IPS DF 4.7 (cell line): ENCODE data around the gene SOX13.
"Not testable (repeated sequence)": the region's sequence is repeated elsewhere in the genome, so short reads cannot be mapped to it uniquely, and the experiment has no call there.

ENCODE experiments used
- DNase-seq: peaks from one replicate; pipeline ENCODE4 v3.0.0-alpha.2; 2013; ENCODE audit warnings: low spot score; ENCODE audit errors: extremely low read depth

Gene SOX13

DNA sequence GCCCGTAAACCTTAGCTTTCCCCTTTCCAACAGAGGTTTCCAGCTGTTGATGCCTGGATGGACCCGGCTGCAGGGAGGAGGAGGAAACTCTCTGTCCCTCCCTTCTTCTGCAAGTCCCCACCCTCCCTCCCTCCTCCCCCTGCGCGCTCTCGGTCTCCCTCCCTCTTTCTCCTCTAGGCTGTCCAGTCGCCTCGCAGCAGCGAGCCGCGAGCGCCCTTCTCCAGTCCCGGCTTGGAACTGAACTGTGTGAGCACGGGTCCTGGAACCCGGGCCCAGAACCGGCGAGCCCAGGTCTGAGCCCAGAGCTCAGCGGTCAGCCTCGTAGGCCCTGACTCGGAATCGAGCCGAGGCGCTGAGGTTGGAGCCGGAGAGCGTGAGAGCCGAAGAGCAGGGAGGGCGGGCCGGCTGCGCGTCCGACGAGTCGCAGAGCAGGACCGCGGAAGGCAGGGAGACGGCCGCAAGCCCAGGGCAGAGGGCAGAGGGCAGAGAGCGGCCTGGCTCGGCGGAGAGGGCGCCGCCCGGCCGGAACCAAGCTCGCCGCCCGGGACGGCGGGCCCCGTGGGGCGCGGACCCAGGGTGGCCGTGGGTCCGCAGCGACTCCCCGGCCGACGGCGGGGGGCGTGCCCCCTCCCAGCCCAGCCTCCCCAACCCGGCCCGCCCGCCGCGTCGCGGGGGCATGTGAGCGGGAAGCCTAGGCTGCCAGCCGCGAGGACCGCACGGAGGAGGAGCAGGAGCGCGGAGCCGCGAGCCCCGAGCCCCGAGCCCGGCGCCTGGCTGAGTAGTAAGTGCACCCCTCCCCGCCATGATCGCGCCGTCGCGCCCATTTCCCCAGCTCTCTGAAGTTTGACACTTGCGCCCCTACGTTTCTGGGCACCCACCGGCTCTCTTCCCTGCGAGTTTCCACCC, at the start of gene SOX13:
Gene SOX13, plus strand, starts transcription at position 185 of the 906 bp plus-strand sequence. CDS start 39,801 bp downstream, outside the sequence.
- DNase-seq, result no peak

DNA sequence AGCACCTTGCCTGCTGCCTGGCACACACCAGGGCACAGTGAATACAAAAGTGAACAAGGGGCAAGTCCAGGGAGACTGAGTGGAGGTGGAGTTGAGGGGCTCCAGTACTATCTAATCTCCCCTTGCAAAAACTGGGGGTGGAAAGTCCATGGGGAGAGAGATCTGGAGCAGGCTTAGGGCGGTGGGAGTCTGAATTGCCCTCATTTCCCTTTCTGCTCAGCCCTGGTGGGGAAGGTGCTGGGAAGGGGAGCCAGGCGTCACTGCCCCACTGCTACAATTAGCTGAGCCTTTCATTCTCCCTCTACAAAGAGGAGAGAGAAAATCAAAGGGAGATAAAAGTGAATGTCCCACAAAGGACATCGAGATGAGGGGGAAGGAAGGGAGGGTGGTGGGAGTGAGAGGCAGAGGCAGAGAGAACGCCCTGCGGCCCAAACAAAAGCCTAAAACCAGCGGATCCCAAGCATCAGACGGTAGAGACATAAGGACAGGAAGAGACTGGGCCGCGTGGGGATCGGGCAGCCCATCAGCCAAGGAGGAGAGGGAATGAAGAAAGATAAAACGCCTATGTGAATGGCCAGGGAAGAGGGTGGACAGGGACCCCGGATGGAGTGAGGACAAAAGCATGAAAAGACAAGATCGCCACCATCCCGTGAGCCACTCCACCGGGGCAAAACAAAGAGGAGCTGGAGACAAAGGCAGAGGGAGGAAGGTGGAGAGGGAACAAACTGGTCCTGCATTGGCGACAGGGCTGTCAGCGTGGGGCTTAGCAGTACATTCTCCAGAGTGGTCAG, 46.8 kb upstream of the SOX13 start:
- DNase-seq, result no peak

- DNase-seq, result no peak
These were observed 45.5 kb upstream of the SOX13 start for GRCh38 chr1:204027446-204027845.

- DNase-seq, result no peak
These were observed 43.9 kb upstream of the SOX13 start for GRCh38 chr1:204029016-204029415.

DNA sequence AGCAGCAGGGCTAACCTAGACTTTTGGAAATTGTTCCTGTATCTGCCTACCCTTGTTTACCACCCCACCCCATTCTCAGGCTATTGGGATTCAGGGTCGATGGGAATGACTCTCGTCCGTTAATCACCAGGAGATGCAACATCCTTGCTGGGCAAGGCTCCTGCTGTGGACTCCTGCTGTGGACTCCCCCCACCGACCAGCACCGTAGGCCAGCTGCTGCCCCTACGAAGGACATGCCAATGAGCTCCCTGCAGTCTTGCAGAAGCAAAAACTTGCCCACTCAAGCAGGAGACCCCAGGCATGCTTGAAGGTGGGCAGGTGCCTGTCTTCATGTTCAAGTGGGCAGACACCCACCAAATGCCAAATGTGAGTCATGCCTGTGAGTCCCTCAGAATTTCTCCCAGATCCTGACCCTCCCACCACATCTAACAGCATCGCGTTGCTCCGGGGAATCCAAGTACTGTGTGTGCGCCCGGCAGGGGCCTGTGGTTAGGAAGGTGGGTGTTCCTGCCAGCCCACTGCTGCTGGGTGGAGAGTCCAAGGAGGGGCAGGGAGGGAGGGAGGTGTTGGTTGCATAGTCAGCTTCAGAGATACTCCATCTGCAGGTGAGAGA, 41.7 kb upstream of the SOX13 start:
- DNase-seq, result no peak

GRCh38 chr1:204032642-204033235, 40.2 kb upstream of the SOX13 start:
- no peak for DNase-seq

DNA sequence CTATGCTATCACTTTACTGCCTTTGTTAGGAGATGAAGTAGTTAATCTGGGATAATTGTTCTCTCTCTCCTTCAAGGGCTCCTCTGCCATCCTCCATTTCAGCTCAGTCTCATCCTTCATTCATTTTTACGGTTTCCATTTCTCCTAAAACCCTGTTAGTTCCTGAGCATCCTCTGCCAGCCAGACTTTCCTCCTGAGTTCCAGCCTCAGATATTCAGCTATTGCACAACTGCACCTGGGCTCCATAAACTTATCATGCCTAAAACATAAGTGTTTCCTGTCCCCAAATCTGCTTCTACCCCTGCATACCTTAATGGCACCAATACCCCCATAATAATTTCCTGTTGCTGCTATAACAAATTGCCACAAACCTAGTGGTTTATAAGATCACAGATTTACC, 39.6 kb upstream of the SOX13 start:
- no peak for DNase-seq

DNA sequence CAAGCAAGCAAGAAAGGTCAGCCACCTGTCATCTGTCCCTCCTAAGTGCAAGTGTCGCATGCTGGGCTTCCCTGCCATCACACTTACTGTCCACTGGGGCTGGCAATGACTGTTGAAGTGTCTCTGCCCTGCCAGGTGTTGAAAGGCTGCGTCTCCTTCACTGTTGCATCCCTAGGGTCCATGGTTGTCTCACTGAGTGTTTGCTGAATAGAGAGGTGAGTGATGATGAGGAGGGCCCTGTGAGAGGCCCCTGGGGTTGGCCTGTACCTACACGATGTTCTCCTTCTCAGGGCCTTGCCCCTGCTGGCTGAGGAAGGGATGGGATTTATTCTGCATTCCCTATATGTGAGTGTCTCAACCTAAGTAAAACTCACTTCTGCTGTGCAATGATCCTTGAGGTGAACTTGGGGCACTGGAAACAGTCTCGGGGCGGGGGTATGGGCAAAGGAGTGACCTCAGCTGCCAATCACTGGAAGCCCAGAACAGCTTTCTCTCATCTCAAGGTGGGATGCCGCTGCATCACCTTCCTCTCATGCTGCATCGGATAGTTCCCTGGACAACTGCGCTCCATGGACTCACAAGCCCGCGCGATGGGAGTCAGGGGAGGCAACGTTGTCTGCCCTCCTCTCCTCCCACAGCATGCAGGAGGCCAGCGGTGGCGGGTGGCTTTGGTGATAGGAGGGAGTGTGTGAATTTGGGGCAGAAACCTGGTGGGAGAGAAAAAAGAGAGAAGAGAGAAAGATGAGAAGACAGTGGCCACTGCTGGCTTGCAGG, 35.8 kb upstream of the SOX13 start:
- no peak for DNase-seq

DNA sequence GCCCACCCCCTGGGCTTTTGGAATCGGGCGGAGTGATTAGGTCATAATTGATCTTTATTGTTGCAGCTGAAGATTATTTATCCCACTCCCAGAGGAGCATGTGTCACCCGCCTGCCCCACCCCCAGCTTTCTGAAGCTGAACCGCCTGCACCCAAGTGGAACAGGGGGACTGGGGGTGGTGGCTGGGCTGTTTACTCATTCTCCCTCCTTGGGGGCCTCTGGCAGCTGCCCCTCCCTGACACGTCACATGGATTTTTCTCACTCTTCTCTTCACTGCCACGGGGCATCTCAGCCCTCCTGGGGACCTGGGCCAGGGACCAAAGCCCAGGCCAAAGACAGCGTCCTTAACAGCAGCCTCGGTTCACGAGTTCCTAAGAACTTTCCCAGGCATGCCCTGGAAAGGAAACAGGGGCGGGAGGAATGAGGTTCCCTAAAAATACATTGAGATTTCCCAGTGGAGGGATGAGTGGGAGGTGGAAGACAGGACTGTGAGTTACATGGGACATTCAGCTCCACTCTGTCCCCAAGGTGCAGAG, 31.6 kb upstream of the SOX13 start:
- DNase-seq, result no peak

DNA sequence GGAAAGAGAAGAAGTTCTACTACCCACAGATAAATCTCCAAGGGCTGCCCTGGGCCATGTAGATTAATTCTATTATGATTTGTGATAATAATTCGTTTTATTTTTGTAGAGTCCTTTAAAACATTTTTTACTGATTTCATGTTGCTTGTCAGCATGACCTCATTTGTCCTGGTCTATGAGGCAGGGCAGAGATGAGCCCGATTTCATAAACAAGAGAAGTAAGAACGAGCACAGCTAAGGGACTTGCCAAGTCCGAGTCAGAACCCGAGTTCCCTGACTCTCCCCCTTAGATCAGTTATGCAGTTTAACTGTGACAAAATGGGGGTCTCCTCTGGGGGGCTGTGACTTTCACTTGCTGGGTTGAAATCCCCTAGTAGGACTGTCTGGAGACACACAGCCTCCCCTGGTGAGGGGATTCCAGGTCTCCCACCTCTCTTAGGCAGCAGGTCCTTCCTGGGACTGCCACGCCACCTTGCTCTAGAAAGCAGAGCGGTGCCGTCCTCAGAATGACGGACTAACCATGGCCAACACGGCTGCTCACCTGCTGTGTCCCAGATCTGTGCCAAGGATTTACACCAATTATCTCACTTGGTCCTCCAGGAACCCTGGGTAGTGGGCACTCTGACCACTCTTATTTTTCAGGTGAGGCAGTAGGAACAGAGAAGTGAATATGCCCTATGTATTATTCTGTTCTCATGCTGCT, 31.0 kb upstream of the SOX13 start:
- DNase-seq, result no peak

DNA sequence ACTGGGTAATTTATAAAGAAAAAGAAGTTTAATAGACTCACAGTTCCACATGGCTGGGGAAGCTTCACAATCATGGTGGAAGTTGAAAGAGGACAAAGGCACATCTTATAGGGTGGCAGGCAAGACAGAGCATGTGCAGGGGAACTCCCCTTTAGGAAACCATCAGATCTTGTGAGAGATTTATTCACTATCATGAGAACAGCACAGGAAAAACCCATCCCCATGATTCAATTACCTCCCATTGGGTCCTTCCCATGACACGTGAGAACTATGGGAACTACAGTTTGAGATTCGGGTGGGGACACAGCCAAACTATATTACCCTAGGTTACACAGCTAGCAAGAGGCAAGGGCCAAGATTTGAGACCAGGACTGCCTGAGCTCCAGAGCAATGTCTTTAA, 30.4 kb upstream of the SOX13 start:
- no peak for DNase-seq

GRCh38 chr1:204043680-204044079, 29.2 kb upstream of the SOX13 start:
- DNase-seq, result no peak

DNA sequence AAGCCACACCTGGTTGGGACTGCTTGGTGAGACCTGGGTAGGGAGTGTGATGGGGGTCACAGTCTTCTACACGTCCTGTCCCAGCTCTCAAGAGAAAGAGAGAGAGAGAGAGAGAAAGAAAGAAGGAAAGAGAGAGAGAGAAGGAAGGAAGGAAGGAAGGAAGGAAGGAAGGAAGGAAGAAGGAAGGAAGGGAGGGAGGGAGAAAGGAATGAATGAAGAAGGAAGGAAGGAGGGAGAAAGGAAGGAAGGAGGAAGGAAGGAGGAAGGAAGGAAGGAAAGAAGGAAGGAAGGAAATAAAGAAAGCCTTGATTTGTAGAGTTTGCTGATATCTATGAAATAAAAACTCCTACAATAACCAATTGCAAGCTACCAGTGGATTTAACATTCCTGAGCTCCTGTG, 28.5 kb upstream of the SOX13 start:
- DNase-seq, result no peak

DNA sequence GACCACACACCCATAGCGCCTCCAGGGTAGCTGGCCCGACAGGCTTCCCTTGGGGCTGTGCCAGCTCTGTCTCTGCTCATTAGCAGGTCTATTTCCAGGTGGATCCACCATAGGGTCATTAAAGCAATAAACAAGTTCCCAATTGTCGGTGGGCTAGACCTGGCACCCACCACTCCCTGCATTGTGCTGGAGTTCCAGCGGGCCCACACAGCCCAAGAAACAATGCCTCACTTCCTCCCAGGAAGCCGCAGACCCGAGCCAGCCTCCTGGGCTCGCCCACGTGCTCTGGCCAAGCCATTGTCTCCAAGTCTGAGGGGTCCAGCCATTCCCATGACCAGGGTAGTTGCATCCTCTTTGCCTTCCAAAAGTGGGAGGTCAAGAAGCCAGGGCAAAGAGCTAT, 27.5 kb upstream of the SOX13 start:
- DNase-seq, result no peak

GRCh38 chr1:204046346-204046745, 26.6 kb upstream of the SOX13 start:
- DNase-seq, result no peak

- DNase-seq, result not testable (repeated sequence)
These were observed 24.1 kb upstream of the SOX13 start for GRCh38 chr1:204048796-204049195.

DNA sequence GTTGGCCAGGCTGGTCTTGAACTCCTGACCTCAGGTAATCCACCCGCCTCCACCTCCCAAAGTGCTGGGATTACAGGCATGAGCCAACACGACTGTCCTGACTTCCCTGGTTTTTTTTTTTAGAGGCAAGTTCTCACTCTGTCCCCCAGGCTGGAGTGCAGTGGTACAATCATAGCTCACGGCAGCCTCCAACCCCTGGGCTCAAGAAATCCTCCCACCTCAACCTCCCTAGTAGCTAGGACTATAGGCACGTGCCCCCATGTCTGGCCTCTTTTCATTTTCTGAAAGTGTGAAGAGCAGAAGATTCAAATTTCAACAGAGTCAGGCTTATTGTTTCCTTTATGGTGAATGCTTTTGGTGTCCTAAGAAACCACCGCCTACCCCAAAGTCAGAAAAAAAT, 21.7 kb upstream of the SOX13 start:
- DNase-seq, result no peak

GRCh38 chr1:204051718-204052117, 21.2 kb upstream of the SOX13 start:
- DNase-seq, result no peak

DNA sequence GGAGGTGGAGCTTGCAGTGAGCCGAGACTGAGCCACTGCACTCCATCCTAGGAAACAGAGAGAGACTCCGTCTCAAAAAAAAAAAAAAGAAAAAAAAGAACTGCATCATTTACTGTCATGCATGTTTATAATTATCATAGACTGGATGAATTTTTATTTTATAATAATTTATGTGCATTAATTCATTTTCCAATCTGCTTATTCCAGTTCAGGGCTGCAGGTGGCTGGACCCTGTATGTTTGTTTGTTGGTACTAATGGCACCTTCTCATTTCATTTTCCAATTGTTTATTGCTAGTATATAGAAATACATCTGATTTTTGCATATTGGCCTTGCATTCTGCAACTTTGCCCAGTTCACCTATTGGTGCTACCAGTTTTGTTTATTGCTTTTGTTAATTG, 19.0 kb upstream of the SOX13 start:
- no peak for DNase-seq

GRCh38 chr1:204059970-204060369, 12.9 kb upstream of the SOX13 start:
- no peak for DNase-seq
